Spinal cord (tissue), 10 donors: ENCODE data around the gene CACNB3. TPM values are rescaled to one million over a fixed set of nuclear protein-coding genes. Genes with fewer than 3 reads are reported as not detected.
A peak's percentile ranks its signal among the peaks of the same experiment; 100 is the strongest.

Experiments used
- DNase-seq, 6 donors: peaks; one replicate each; pipeline versions ENCODE4 v3.0.0 to v3.0.0-alpha.2; 2013 to 2015; ENCODE audit warnings: low spot score in 6 of 6, low read depth in 4 of 6
- H3K27ac ChIP-seq: one replicate; pipeline ENCODE4 v1.5.1; 2013; ENCODE audit warnings: low read depth, low read length, control low read depth
- H3K27me3 ChIP-seq: one replicate; pipeline ENCODE4 v1.6.1; 2013; ENCODE audit warnings: low read length; ENCODE audit not compliant: control insufficient read depth, insufficient read depth
- H3K36me3 ChIP-seq: one replicate; pipeline ENCODE4 v1.6.1; 2013; ENCODE audit warnings: low read length; ENCODE audit not compliant: control insufficient read depth, insufficient read depth
- H3K4me1 ChIP-seq: one replicate; pipeline ENCODE4 v1.6.1; 2013; ENCODE audit warnings: low read length; ENCODE audit not compliant: control insufficient read depth, insufficient read depth
- H3K4me3 ChIP-seq: one replicate; pipeline ENCODE4 v1.5.1; 2013; ENCODE audit warnings: low read depth, low read length, control low read depth
- H3K9me3 ChIP-seq: one replicate; pipeline ENCODE4 v1.6.1; 2013; ENCODE audit warnings: low read length; ENCODE audit not compliant: control insufficient read depth, insufficient read depth
- WGBS: methylation state at CpG from one replicate; pipeline ENCODE4 v1.1.5; 2013; ENCODE audit warnings: missing lambda C conversion rate; ENCODE audit not compliant: insufficient coverage; 5-methylcytosine and 5-hydroxymethylcytosine counted together
- polyA plus RNA-seq, 2 donors: library from polyadenylated mRNA; unstranded; fragments of 120-200 nt; gene quantifications; one replicate each; pipeline ENCODE4 v1.2.1, GENCODE V29; 2013; ENCODE audit not compliant: insufficient read length in 2 of 2
- total RNA-seq, 2 donors: library from RNA; depleted of rRNA in 1 of 2; stranded (reverse); fragments of 120-200 nt in 1 of 2; fragments of >200 nt in 1 of 2; gene quantifications; one replicate each; pipeline versions ENCODE4 v1.2.3 to v1.2.4, GENCODE V29; 2013 to 2014
- donor health status: healthy.

The CACNB3 gene
- total and polyA plus RNA-seq, 4 donors, result 24.0 to 89.6 (median 55.4) TPM

DNA sequence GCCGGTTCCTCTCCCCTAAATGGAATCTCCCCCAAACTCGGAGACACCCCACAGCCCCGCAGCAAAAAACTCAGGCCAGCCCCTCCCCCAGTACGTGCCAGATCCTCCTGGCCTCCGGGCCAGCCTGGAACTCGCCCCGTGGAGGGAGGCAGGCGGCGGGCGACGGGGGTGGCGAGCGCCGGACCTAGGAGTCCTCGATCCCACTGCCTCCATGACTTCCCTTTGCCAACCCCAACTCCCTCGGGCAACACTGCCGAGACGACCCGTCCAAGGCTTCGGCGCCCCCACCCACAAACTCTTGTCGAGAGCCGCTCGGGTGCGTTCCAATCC, 29.8 kb upstream of the CACNB3 start:
- peak overlapping the region; percentile 69 for H3K27ac ChIP-seq
- peak overlapping the region; percentile 87 for H3K4me3 ChIP-seq
- no peaks in the 10 kb centered on the region for H3K27me3 ChIP-seq
- peaks cover 34% of the 10 kb centered on the region for H3K4me1 ChIP-seq
- no peaks in the 10 kb centered on the region for H3K36me3 ChIP-seq
- H3K9me3 ChIP-seq, result no peaks in the 10 kb centered on the region
- under 1% methylated on average over 25 of the region's 25 CpGs for WGBS
- peak in 1 of 6 donors; percentile 42 for DNase-seq

DNA sequence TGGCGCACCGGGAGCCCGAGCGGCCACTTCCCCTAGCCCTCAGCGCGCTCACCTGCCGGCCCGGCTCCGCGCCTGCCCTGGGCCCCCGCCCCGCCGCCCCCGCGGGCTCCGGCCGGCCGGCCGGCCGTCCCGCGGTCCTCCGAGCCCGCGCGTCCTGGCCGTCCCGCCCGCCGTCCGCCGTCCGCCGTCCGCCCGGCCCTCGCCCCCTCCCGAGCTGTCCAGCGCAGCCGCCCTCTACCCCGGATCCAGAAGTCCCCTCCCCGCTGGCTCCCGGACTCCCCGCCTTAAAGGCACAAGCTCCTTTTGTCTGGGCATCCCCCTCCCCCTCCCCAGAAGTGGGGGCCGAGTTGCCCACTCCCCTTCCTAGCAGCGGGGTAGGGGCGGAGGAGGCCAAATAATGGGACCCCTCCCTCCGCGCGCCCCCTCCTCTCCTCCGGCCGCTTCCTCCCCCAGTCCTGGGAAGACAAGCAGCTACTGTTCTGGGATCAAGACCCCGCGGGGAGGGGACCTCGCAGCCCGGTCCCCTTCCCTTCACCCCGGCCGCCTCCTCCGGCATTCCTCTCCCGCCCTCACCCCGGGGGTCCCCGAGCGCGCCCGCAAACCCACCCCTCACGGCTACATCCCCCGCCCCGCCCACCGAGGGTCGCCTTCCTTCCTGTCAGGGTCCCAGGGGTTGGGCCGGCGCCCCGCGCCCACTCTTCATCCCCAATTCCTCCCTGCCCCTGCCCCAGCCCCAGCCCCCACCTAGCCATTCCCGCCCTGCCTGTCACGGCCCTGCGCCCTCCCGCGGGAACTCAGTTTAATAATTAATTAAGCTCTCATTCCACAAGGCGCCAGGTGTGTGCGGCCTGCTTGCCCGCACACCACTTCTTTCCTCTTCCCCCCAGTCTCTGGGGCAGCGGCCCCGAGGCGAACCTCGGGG, 29.2 kb upstream of the CACNB3 start, which contains the start of gene ADCY6:
TSS of gene ADCY6 (minus strand) at position 236 of the 922 bp plus-strand sequence. CDS start 5,655 bp downstream, outside the sequence.
- 0% methylated on average over 78 of the region's 86 CpGs for WGBS
- H3K27ac ChIP-seq, result peak within 1 kb of the TSS; percentile 73

DNA sequence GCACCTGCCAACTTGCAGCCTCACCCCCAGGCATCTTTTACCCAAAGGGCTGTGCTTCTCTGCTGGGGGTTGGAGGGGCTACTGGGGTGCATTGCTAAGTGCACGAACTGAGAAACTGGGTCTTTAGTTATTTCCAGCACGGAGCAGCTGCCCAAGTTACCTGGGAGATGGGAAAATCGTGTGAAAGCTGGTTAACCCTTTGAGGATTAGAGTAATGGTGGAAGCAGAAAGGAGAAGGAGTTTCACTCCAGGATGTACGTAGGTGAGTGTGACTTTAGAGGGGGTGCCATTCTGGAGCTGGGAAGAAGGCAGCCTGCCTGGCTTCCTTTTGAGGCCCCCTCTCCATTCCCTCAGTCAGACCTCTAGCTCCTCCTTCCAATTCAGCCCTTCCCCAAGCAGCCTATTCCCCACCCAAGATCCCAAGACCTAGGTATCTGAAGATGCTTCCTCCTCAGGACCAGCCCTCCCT, 28.4 kb upstream of the CACNB3 start:
- peak overlapping the region; percentile 61 for H3K27ac ChIP-seq
- 0% methylated on average over 3 of the region's 4 CpGs for WGBS
- no peaks in the 10 kb centered on the region for H3K36me3 ChIP-seq
- no peaks in the 10 kb centered on the region for H3K27me3 ChIP-seq
- peaks cover 29% of the 10 kb centered on the region for H3K4me1 ChIP-seq
- H3K9me3 ChIP-seq, result no peaks in the 10 kb centered on the region
- H3K4me3 ChIP-seq, result peak overlapping the region; percentile 82
- DNase-seq, result peak in 1 of 6 donors; percentile 57

More for the DNA sequence above, 29.2 kb upstream of the CACNB3 start, which contains the start of gene ADCY6:
- Histone ChIP-seq H3K36me3 (no peaks in the 10 kb centered on the region), H3K27me3 (no peaks in the 10 kb centered on the region), H3K4me1 (peaks cover 29% of the 10 kb centered on the region), H3K9me3 (no peaks in the 10 kb centered on the region), H3K4me3 (peak within 1 kb of the TSS; percentile 87)
- peak; percentile 53 to 95 (median 75) for DNase-seq

GRCh38 chr12:48793696-48794095, 24.6 kb upstream of the CACNB3 start:
- Histone ChIP-seq H3K9me3 (no peaks in the 10 kb centered on the region), H3K4me1 (peaks cover 8% of the 10 kb centered on the region), H3K27me3 (no peaks in the 10 kb centered on the region), H3K36me3 (no peaks in the 10 kb centered on the region), H3K4me3 (no peak overlapping the region), H3K27ac (no peak overlapping the region)
- DNase-seq, result no peak
- WGBS, result no CpG with 5 or more reads among the region's 3 CpGs

DNA sequence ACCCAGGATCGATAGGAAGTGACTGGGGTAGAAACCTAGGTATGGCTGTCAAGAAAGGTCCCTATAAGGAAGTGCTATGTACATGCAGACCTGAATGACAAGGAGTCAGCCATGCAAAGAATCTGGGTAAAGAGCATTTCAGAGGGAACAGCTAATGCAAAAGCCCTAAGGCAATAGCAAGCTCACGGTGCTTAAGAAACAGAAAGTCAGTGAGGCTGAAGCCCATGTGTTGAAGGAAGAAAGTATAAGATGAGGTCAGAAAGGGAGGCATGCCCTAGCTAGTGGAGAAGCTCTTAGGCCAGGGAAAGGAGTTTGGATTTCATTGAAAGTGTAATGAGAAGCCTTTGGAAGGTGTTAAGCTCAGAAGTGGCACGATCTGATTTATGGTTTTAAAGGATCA, 23.4 kb upstream of the CACNB3 start:
- Histone ChIP-seq H3K4me3 (no peak overlapping the region), H3K27ac (no peak overlapping the region), H3K4me1 (peaks cover 3% of the 10 kb centered on the region), H3K36me3 (no peaks in the 10 kb centered on the region), H3K27me3 (no peaks in the 10 kb centered on the region), H3K9me3 (no peaks in the 10 kb centered on the region)
- WGBS, result 84% methylated on average over 3 of the region's 3 CpGs
- no peak for DNase-seq

GRCh38 chr12:48795550-48796455, 22.5 kb upstream of the CACNB3 start:
- peak in 3 of 6 donors; percentile 59 to 94 (median 91) for DNase-seq
- WGBS, result 43% methylated on average over 1 of the region's 12 CpGs

GRCh38 chr12:48796976-48797375, 21.3 kb upstream of the CACNB3 start:
- Histone ChIP-seq H3K4me1 (no peaks in the 10 kb centered on the region), H3K27ac (no peak overlapping the region), H3K27me3 (no peaks in the 10 kb centered on the region), H3K36me3 (no peaks in the 10 kb centered on the region), H3K9me3 (no peaks in the 10 kb centered on the region), H3K4me3 (no peak overlapping the region)
- no peak for DNase-seq
- WGBS, result 71% methylated on average over 1 of the region's 3 CpGs

More at GRCh38 chr12:48795550-48796455, 22.5 kb upstream of the CACNB3 start:
- H3K4me3 ChIP-seq, result no peak overlapping the region
- no peak overlapping the region for H3K27ac ChIP-seq
- H3K9me3 ChIP-seq, result no peaks in the 10 kb centered on the region
- H3K27me3 ChIP-seq, result no peaks in the 10 kb centered on the region
- no peaks in the 10 kb centered on the region for H3K4me1 ChIP-seq
- H3K36me3 ChIP-seq, result no peaks in the 10 kb centered on the region

- DNase-seq, result no peak
These were observed 17.8 kb upstream of the CACNB3 start for GRCh38 chr12:48800457-48800856.

GRCh38 chr12:48800971-48801370, 17.3 kb upstream of the CACNB3 start:
- WGBS, result 85% methylated on average over 9 of the region's 14 CpGs
- no peak overlapping the region for H3K27ac ChIP-seq
- H3K9me3 ChIP-seq, result no peaks in the 10 kb centered on the region
- H3K4me1 ChIP-seq, result no peaks in the 10 kb centered on the region
- H3K36me3 ChIP-seq, result no peaks in the 10 kb centered on the region
- no peaks in the 10 kb centered on the region for H3K27me3 ChIP-seq
- H3K4me3 ChIP-seq, result no peak overlapping the region
- no peak for DNase-seq

More at GRCh38 chr12:48800457-48800856, 17.8 kb upstream of the CACNB3 start:
- Histone ChIP-seq H3K4me1 (no peaks in the 10 kb centered on the region), H3K9me3 (no peaks in the 10 kb centered on the region), H3K36me3 (no peaks in the 10 kb centered on the region), H3K4me3 (no peak overlapping the region), H3K27me3 (no peaks in the 10 kb centered on the region), H3K27ac (no peak overlapping the region)
- 82% methylated on average over 14 of the region's 14 CpGs for WGBS
